HepG2 (cell line): ENCODE data around the gene RFC2. TPM values are rescaled to one million over a fixed set of nuclear protein-coding genes. Genes with fewer than 3 reads are reported as not detected.
A peak's percentile ranks its signal among the peaks of the same experiment; 100 is the strongest.

Experiments
- ATRX ChIP-seq: sonication (generic); formaldehyde crosslinking; IDR thresholded peaks from 2 replicates; pipeline ENCODE4 v1.4.0; 2020; ENCODE audit warnings: missing genetic modification reagents, borderline replicate concordance
- BRD4 ChIP-seq: sonication (generic); formaldehyde crosslinking; IDR thresholded peaks from 2 replicates; pipeline ENCODE4 v1.4.0; 2020; ENCODE audit warnings: missing genetic modification reagents
- DPF2 ChIP-seq: sonication (generic); formaldehyde crosslinking; IDR thresholded peaks from 2 replicates; pipeline ENCODE4 v1.4.0; 2020; ENCODE audit warnings: mild to moderate bottlenecking, low read depth, missing genetic modification reagents, borderline replicate concordance
- FLYWCH1 ChIP-seq: sonication (generic); formaldehyde crosslinking; IDR thresholded peaks from 2 replicates; pipeline ENCODE4 v1.8.1; 2023; ENCODE audit warnings: mild to moderate bottlenecking, missing genetic modification reagents
- GRHL1 ChIP-seq: sonication (generic); formaldehyde crosslinking; conservative IDR thresholded peaks from 2 replicates; pipeline ENCODE4 v1.8.0; 2022; ENCODE audit warnings: missing genetic modification reagents
- MBNL3 ChIP-seq: fragments of 250-450 bp; sonication (Bioruptor Pico); conservative IDR thresholded peaks from 2 replicates; pipeline ENCODE4 v1.8.0; 2022; ENCODE audit warnings: mild to moderate bottlenecking, inconsistent platforms
- RFX3 ChIP-seq: IDR thresholded peaks from 2 replicates; pipeline ENCODE4 v1.6.1; 2016; ENCODE audit warnings: missing biosample characterization, missing genetic modification reagents
- SALL1 ChIP-seq: sonication (generic); formaldehyde crosslinking; IDR thresholded peaks from 2 replicates; pipeline ENCODE4 v1.8.0; 2022; ENCODE audit warnings: mild to moderate bottlenecking, missing genetic modification reagents
- SNAPC2 ChIP-seq: sonication (generic); formaldehyde crosslinking; IDR thresholded peaks from 2 replicates; pipeline ENCODE4 v1.8.1; 2022; ENCODE audit warnings: mild to moderate bottlenecking, missing genetic modification reagents
- TARDBP ChIP-seq: sonication (generic); formaldehyde crosslinking; IDR thresholded peaks from 2 replicates; pipeline ENCODE4 v1.8.0; 2022; ENCODE audit warnings: mild to moderate bottlenecking, missing genetic modification reagents
- ZFYVE20 ChIP-seq: sonication (generic); formaldehyde crosslinking; IDR thresholded peaks from 2 replicates; pipeline ENCODE4 v1.8.0; 2023; ENCODE audit warnings: low read depth, mild to moderate bottlenecking, moderate library complexity, missing genetic modification reagents, borderline replicate concordance
- ZMYM4 ChIP-seq: sonication (generic); formaldehyde crosslinking; IDR thresholded peaks from 2 replicates; pipeline ENCODE4 v1.8.1; 2023; ENCODE audit warnings: mild to moderate bottlenecking, missing genetic modification reagents
- ZNF501 ChIP-seq: sonication (generic); formaldehyde crosslinking; IDR thresholded peaks from 2 replicates; pipeline ENCODE4 v1.5.1; 2020; ENCODE audit warnings: mild to moderate bottlenecking, moderate library complexity, missing genetic modification reagents
- ZNF781 ChIP-seq: sonication (generic); formaldehyde crosslinking; IDR thresholded peaks from 2 replicates; pipeline ENCODE4 v1.5.1; 2020; ENCODE audit warnings: borderline replicate concordance, mild to moderate bottlenecking, missing genetic modification reagents; ENCODE audit errors: not compliant biosample characterization
- ZNF792 ChIP-seq: IDR thresholded peaks from 2 replicates; pipeline ENCODE4 v1.6.1; 2016
- polyA plus RNA-seq, 8 experiments: library from polyadenylated mRNA; depleted of rRNA in 3 of 8; stranded (reverse) in 7 of 8; unstranded in 1 of 8; fragments of >200 nt; fragmentation: Illumina TruSeq in 4 of 8; extraction: Trizol in 4 of 8; gene quantifications; 2 replicates each; pipeline versions ENCODE4 v1.2.1 to v1.2.3, GENCODE V29; 2011 to 2016; ENCODE audit warnings: low read depth in 4 of 8, missing spikeins in 1 of 8, mixed read lengths in 1 of 8; ENCODE audit not compliant: insufficient read depth in 1 of 8
- total RNA-seq, 5 experiments: library from RNA; depleted of rRNA; stranded (reverse); fragments of >200 nt; fragmentation: Illumina TruSeq; extraction: Trizol; gene quantifications; 2 replicates each; pipeline ENCODE4 v1.2.3, GENCODE V29; 2016; ENCODE audit warnings: low read depth in 1 of 5
- TF ChIP-seq, protein P1 (sequence below): sonication (generic); formaldehyde crosslinking; IDR thresholded peaks from 2 replicates; pipeline ENCODE4 v1.4.0; 2020; ENCODE audit warnings: low read depth, mild to moderate bottlenecking, missing genetic modification reagents
- TF ChIP-seq, protein P2 (sequence below): IDR thresholded peaks from 2 replicates; pipeline ENCODE4 v1.6.1; 2018; ENCODE audit warnings: missing genetic modification reagents
- TF ChIP-seq, protein P3 (sequence below): sonication (generic); formaldehyde crosslinking; IDR thresholded peaks from 2 replicates; pipeline ENCODE4 v1.5.0; 2020; ENCODE audit warnings: missing genetic modification reagents, mild to moderate bottlenecking, borderline replicate concordance
- TF ChIP-seq, protein P4 (sequence below): IDR thresholded peaks from 2 replicates; pipeline ENCODE4 v1.6.1; 2016; ENCODE audit warnings: low read depth, control low read depth
- TF ChIP-seq, protein P5 (sequence below): sonication (generic); formaldehyde crosslinking; IDR thresholded peaks from 2 replicates; pipeline ENCODE4 v1.5.1; 2020; ENCODE audit warnings: missing genetic modification reagents, mild to moderate bottlenecking, borderline replicate concordance

The RFC2 gene
- total and polyA plus RNA-seq, 2 of the 13 experiments (the other 11 are each of a cell fraction or from before 2014, with no cell fraction given) = 14.6 to 43.5 TPM

DNA sequence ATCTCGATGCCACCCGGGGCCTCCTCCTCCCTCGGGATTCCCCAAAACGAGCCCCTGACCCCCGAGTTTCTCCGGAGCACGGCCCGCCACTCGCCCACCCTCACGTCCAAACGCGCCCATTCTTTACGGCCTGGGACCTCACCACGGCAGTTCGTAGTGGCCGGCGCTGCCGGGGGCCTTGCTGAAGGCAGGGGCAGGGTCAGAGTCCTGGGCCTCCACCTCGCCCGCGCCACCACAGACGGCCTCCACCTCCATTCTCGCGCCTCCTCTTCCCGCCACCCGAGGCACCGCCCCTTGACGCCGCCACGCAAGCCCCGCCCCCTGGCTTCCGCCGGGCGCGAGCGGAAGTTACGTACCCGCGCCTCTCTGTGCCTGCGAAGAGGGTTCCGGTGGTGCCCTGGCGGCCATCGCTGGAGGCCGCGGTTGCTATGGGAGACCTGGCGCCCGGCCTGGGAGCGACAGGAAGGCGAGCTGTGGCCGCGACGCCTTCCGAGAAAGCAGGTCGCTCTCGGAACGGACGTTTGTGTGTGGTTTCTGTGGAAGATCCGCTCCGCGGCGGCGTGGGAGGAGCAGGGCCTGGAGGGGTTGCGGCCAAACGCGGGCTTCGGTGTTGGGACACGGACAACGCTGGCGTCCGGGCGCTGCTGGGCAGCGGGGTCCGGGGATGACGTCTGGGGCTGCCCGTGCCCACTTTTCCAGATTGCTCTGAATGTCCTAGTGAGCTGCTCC, at the start of gene RFC2 (continued):
- peak; percentile 95 for TF ChIP-seq RFX3 (CRISPR knock-in tag)
- TF ChIP-seq, protein P1, sequence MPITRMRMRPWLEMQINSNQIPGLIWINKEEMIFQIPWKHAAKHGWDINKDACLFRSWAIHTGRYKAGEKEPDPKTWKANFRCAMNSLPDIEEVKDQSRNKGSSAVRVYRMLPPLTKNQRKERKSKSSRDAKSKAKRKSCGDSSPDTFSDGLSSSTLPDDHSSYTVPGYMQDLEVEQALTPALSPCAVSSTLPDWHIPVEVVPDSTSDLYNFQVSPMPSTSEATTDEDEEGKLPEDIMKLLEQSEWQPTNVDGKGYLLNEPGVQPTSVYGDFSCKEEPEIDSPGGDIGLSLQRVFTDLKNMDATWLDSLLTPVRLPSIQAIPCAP = no peak
- TF ChIP-seq FLYWCH1 (CRISPR knock-in tag) = no peak
- TF ChIP-seq BRD4 (CRISPR knock-in tag) = 0 out of 2 replicates have a peak, but pooled peaks have one; percentile 35
- TF ChIP-seq DPF2 (CRISPR knock-in tag) = peak; percentile 44; the same call in 1 of the 2 replicates
- TF ChIP-seq, protein P2, sequence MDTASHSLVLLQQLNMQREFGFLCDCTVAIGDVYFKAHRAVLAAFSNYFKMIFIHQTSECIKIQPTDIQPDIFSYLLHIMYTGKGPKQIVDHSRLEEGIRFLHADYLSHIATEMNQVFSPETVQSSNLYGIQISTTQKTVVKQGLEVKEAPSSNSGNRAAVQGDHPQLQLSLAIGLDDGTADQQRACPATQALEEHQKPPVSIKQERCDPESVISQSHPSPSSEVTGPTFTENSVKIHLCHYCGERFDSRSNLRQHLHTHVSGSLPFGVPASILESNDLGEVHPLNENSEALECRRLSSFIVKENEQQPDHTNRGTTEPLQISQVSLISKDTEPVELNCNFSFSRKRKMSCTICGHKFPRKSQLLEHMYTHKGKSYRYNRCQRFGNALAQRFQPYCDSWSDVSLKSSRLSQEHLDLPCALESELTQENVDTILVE (CRISPR knock-in tag) = peak; percentile 48; the same call in 1 of the 2 replicates
- peak; percentile 72 for TF ChIP-seq SNAPC2
- peak; percentile 84 for TF ChIP-seq ZMYM4
- TF ChIP-seq ZNF781 = peak; percentile 74
- no peak for TF ChIP-seq ATRX (CRISPR knock-in tag)
- TF ChIP-seq MBNL3 (CRISPR knock-in tag) = no peak
- peak; percentile 74 for TF ChIP-seq ZNF501 (CRISPR knock-in tag)
- TF ChIP-seq ZNF792 (CRISPR knock-in tag) = peak; percentile 57
- peak; percentile 77 for TF ChIP-seq TARDBP (CRISPR knock-in tag)
- TF ChIP-seq, protein P3, sequence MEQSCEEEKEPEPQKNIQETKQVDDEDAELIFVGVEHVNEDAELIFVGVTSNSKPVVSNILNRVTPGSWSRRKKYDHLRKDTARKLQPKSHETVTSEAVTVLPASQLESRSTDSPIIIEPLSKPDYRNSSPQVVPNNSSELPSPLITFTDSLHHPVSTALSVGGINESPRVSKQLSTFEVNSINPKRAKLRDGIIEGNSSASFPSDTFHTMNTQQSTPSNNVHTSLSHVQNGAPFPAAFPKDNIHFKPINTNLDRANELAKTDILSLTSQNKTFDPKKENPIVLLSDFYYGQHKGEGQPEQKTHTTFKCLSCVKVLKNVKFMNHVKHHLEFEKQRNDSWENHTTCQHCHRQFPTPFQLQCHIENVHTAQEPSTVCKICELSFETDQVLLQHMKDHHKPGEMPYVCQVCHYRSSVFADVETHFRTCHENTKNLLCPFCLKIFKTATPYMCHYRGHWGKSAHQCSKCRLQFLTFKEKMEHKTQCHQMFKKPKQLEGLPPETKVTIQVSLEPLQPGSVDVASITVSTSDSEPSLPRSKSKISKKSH (CRISPR knock-in tag) = peak; percentile 97
- TF ChIP-seq GRHL1 (CRISPR knock-in tag) = no peak
- TF ChIP-seq SALL1 = peak; percentile 84; the same call in 1 of the 2 replicates
- TF ChIP-seq, protein P4, sequence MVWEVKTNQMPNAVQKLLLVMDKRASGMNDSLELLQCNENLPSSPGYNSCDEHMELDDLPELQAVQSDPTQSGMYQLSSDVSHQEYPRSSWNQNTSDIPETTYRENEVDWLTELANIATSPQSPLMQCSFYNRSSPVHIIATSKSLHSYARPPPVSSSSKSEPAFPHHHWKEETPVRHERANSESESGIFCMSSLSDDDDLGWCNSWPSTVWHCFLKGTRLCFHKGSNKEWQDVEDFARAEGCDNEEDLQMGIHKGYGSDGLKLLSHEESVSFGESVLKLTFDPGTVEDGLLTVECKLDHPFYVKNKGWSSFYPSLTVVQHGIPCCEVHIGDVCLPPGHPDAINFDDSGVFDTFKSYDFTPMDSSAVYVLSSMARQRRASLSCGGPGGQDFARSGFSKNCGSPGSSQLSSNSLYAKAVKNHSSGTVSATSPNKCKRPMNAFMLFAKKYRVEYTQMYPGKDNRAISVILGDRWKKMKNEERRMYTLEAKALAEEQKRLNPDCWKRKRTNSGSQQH = peak; percentile 75; the same call in 1 of the 2 replicates
- TF ChIP-seq, protein P5, sequence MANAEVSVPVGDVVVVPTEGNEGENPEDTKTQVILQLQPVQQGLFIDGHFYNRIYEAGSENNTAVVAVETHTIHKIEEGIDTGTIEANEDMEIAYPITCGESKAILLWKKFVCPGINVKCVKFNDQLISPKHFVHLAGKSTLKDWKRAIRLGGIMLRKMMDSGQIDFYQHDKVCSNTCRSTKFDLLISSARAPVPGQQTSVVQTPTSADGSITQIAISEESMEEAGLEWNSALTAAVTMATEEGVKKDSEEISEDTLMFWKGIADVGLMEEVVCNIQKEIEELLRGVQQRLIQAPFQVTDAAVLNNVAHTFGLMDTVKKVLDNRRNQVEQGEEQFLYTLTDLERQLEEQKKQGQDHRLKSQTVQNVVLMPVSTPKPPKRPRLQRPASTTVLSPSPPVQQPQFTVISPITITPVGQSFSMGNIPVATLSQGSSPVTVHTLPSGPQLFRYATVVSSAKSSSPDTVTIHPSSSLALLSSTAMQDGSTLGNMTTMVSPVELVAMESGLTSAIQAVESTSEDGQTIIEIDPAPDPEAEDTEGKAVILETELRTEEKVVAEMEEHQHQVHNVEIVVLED = peak; percentile 98
- no peak for TF ChIP-seq ZFYVE20
